Fibroblast of skin of scalp (primary cell): ENCODE data around the gene HGF.
A peak's percentile ranks its signal among the peaks of the same experiment; 100 is the strongest.

Experiments used
- DNase-seq: peaks from one replicate; pipeline ENCODE4 v3.0.0-alpha.2; 2013

Gene HGF

DNA sequence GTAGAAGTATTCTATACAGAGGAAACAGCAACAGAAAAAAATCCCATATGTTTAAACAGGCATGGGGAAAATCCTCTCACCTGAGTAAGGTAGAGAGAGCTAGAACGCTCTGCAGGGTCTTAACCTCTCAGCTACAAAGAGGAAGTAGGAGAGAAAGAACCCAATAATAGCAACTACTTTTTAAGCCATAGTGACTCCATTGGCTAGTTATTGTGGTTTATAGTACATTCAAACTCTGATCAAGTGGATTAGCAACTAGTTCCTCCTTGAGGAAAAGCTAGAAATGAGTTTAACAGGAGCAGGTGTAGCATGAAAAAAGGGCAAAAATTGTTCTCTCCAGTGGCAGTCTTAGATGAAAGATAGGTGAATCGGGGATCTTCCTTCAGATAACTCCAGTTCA lies 89.7 kb downstream of the HGF start:
- no peak for DNase-seq

DNA sequence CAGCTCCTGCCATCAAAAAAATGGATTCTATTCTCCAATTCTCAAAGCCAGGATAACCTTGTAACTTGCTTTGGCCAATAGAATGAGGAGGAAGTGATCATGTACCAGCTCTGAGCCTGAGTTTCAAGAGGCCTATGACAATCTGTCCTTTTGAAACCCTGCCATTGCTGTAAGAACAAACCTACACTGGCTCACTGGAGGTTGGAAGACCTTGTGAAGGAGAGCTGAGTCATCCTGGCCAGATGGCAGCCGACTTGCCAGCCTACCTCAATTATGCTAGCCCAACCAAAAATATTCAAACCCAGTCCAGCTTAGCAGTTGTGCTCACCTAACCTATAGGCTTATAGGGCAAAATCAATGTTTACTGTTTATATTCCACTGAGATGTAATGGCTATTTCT lies 93.0 kb downstream of the HGF start:
- no peak for DNase-seq

DNA sequence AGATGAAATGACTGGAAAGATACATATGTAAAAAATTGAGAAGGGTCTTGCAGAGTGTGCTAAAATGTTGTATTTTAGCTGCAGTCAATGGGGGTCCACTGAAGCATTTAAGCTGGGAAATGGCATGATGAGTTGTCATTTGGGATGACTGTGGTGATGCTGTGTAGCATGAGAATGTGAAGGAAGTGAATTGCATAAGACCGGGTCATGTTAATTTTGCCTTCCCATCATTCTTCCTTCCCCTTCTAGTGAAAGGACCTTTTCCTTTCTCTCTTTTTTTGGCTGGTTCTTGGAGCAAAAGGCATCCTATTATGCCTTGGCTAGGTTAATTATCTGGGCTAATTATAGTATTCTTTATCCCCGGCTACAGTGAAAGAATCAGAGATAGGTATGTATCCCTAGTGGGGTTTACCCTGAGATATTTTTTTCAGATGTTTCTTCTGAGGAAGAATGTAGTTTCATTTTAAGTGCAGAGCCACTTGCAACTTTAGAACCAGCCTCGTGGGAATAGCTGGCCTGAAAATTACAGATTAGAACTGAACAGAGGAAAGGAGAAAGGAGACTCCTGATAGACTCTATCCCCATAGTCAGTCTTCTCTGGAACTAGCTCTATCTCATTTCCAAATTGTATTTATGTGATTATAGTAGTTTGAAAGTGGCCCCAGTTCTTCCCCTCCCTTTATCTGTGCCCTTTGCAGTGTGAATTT lies 93.6 kb downstream of the HGF start:
- DNase-seq, result peak; percentile 44

DNA sequence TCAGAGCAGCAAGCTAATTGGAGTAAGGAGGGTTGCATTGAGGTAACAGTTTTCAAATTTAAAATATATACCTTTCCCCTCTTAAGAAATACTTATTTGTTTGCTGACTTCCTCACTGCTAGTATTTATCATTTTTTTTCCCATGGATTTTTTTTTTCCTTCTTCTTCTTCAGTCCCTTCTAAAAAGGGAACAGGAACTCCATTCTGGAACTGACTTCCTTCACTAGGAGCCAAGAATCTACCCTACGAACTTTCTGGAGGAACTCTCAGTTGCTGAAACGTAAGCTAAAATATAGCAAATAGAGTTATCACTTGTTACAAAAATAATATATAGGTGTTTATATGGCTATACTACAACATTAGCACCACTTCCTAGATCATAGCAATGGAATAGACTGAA lies 95.4 kb downstream of the HGF start:
- no peak for DNase-seq

DNA sequence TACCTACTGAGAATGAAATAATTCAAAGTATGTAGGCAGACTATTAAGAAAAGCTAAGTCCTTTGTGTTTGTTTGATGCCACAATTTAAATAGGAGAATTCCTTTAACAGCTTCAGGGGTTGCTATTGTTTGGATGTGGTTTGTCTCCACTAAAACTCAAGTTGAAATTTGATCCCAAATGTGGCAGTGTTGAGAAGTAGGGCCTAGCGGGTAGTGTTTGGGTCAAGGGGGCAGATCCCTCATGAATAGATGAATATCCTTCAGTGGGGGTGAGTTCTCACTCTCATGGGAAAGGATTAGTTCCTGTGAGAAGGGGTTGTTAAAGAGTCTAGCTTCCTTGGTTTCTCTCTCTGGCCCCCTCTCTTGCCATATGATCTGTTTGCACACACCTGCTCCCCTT lies 97.0 kb downstream of the HGF start:
- DNase-seq, result no peak

DNA sequence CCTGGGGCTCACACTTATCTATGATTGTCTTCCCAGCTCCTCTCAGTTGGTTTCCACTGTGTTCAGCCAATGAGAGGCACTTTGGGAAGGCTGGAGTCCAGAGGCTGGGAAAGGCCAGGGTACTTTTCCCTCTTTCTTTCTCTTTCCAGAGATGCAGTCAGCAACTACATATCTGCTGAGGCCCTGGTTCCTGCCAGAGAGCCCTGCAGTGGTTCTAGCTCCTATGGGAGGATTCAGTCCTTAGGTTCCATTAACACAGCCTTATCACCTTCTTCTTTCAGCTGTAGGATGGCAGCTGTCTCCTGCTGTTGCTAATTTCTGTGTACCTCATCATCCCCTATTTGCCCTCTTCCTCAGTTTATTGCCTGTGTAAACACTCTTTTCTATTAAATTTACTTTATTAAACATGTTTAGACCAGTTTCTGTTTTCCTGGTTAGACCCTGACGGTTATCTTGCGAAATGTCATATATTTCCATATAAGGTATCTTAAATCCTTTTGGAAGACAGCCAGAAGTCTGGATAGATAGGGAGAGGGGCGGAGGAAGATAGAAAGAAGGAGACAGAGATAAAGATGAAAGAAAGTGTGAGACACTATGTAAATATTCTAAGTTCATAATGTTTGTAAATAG lies 100.3 kb downstream of the HGF start:
- DNase-seq, result no peak

DNA sequence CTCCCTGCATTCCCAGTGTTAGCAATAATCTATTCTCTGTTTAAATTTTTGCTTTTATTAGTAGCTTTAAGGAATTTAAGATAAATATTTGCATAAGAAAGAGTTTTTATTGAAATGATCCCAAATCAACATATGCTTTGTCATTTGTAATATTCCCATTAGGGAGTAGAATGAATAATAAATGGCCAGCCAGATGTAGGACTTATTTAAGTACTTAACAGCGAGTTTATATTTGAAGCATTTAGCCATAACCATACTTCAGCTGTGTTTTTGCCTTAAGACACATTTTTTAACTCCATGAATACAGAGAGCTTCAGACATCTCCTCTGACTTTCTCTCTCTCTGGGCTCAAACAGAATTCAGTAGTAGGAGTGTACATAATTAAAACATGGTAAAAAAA lies 103.6 kb downstream of the HGF start:
- DNase-seq, result peak; percentile 34

DNA sequence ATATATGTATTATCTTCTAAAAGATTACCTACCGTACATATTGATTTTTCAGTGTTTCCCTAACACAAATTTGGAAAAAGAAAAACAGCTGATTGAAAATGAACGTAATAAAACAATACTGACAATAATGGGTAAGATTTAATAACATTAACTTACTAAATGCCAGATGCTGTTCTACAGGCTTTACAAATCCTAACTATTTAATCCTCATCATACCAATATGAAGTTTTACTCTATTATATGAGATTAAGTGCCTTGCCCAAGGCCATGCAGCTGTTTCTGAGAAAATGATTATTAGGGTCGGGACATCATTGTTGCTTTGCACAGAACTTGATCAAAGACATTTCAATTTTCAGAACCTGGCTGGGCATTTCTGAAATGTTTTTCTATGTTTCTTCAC lies 104.6 kb downstream of the HGF start:
- no peak for DNase-seq

DNA sequence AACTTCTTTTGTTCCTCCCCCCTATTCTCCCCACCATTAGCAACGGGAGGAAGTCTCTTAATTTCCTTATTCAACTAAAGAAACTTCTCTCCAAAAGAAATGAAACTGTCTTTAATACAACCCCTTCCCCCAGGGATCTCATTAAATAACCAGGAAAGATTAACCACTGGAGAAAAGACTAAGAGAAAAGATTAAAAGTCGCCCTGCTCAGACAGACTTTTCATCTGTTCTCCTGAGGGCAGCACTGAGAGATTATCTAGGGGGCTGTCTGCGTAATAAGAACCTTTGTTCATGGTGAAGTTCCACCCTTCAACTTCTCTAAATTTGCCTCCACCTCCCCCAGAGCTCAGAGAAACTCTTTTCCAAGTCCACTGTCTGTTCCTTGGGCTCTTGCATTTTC lies 105.5 kb downstream of the HGF start:
- DNase-seq, result no peak

DNA sequence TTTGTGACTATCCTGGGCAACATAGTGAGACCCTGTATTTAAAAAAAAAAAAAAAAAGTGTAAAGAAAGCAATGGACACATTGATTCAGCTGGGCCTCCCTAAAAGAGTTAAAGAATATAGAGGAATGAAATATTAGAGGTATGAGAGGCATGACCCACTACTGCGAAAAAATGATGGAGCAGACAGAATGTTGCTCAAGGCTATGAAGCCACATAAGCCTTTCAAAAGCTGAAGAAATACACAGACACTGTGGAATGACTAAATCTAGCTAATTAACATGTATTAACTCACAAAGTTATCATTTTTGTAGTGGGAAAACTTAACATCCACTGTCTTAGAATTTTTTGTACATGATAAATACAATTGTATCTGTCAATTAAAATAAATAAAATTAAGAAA lies 107.3 kb downstream of the HGF start:
- peak; percentile 78 for DNase-seq

DNA sequence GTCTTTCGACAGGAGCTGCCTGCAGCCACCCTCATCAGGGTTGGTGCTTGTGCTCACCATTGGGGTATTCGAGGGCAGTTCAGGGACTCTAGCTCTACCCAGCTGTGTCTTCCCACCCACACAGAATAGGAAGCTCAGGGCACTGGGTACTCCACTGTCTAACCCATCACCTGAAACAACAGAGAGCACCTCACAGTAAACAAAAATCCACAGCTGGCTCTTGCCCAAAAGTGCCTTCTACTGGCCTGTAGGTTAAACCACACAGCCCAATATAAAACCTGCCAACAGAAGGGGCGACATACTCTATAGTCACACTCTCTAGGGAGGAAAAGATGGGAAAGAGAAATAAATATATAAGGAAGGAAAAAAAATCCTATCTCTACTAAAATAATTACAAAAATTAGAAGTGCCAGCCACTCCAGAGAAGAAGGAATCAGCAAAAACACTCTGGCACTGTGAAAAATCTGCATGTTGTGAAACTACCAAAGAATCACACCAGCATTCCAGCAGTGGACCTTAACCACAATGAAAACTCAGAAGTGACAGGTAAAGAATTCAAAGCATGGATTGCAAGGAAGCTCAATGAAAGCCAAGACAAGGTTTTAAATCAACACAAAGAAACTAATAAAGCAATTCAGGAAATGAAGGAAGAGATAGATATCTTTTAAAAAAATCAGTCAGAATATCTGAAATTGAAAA lies 110.0 kb downstream of the HGF start:
- no peak for DNase-seq

DNA sequence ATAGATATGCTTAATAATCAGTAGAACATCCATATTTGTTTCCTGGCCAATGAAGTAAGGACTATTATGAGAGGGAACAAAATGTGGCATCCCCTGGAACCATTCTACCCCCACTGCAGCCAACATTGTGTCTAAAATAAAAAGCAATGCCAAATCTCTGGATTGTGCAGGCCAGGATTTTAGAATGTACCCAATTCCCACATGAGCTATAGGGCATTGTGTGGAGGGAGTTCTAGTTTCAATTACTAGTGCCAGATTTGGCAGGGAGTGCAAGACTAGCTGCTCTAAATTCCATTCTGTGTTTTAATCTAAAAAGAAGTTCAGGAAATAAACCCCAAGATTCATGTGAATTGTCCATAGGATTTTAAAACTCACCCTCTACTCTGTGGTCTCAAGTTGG lies 112.3 kb downstream of the HGF start:
- DNase-seq, result peak; percentile 35

DNA sequence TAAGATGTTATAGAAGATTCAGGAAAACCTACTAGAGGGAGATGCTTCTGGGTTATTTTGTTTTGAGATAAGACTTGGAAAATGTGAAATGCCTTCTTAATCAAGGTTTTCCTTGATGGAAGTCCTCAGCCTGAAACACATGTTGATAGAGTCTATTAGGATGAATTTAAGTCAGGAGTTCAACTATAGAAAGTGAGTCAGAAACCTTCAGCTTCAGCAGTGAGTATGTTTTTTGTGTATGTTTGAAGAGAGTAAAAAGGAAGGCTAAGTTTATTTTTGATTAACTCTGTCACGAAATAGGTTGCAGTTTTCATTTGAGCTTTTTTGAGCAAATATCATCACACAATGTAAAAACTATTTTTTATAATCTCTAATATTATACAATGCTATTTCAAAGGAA lies 114.6 kb downstream of the HGF start:
- DNase-seq, result no peak

DNA sequence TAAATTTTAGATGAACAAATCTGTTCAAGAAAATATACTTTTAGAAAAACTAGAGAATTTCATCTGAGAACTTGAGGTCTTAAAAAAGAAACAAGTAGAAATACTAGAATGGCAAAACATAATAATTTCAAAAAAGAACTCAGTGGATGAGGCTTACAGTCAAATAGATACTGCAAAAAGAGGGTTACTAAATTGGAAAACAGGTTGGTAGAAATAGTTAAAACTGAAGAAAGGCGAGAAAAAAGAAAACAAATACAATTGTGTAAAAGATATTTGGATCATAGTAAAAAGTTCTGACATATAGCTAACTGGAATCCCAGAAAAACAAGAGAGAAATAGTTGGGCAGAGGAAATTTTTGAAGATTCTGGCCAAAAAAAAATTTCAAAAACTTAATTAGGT lies 117.6 kb downstream of the HGF start:
- no peak for DNase-seq
